Subcutaneous abdominal adipose tissue (tissue), 5 donors: Measurements from ENCODE around the gene ICAM3.

ENCODE experiments used
- H3K27ac ChIP-seq: one replicate; pipeline ENCODE4 v1.7.0; 2013; ENCODE audit warnings: low read depth, mild to moderate bottlenecking, inconsistent platforms, low read length, moderate library complexity
- H3K27me3 ChIP-seq, 5 donors: one replicate each; pipeline ENCODE4 v1.7.0; 2013; ENCODE audit warnings: low read length in 5 of 5, inconsistent platforms in 1 of 5; ENCODE audit not compliant: control insufficient read depth in 5 of 5, insufficient read depth in 4 of 5
- H3K36me3 ChIP-seq, 5 donors: one replicate each; pipeline ENCODE4 v1.7.0; 2013; ENCODE audit warnings: low read length in 5 of 5; ENCODE audit not compliant: control insufficient read depth in 5 of 5, insufficient read depth in 5 of 5
- H3K4me1 ChIP-seq, 5 donors: one replicate each; pipeline ENCODE4 v1.7.0; 2013; ENCODE audit warnings: low read length in 5 of 5, mild to moderate bottlenecking in 3 of 5, moderate library complexity in 1 of 5; ENCODE audit not compliant: control insufficient read depth in 5 of 5, insufficient read depth in 5 of 5
- H3K4me3 ChIP-seq, 5 donors: one replicate each; pipeline ENCODE4 v1.7.0; 2013; ENCODE audit warnings: low read length in 5 of 5, low read depth in 1 of 5
- H3K9ac ChIP-seq, 5 donors: one replicate each; pipeline ENCODE4 v1.7.0; 2013; ENCODE audit warnings: low read length in 5 of 5, mild to moderate bottlenecking in 4 of 5, moderate library complexity in 3 of 5
- H3K9me3 ChIP-seq, 5 donors: one replicate each; pipeline ENCODE4 v1.7.0; 2013; ENCODE audit warnings: low read length in 5 of 5; ENCODE audit not compliant: control insufficient read depth in 5 of 5
- donor health status: healthy.
- donor health status: healthy.
- donor health status: healthy.
- donor health status: healthy.
- donor health status: healthy.

The ICAM3 gene

DNA sequence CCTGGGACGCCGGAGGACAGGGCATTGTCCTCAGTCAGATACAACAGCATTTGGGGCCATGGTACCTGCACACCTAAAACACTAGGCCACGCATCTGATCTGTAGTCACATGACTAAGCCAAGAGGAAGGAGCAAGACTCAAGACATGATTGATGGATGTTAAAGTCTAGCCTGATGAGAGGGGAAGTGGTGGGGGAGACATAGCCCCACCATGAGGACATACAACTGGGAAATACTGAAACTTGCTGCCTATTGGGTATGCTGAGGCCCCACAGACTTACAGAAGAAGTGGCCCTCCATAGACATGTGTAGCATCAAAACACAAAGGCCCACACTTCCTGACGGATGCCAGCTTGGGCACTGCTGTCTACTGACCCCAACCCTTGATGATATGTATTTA, 54.0 kb downstream of the ICAM3 start:
- H3K9me3 ChIP-seq: no peaks in the 10 kb centered on the region
- H3K36me3 ChIP-seq: peaks cover 0 to 46% (median 28%) of the 10 kb centered on the region in 5 donors
- no peak overlapping the region for H3K27ac ChIP-seq
- no peak overlapping the region for H3K9ac ChIP-seq
- peaks cover 3 to 51% (median 34%) of the 10 kb centered on the region in 5 donors for H3K4me1 ChIP-seq
- no peak overlapping the region for H3K4me3 ChIP-seq
- H3K27me3 ChIP-seq: peaks cover 19 to 38% (median 29%) of the 10 kb centered on the region in 5 donors

GRCh38 chr19:10284960-10285278, 54.5 kb downstream of the ICAM3 start:
- Histone ChIP-seq H3K9ac (no peak overlapping the region), H3K4me1 (peaks cover 3 to 47% (median 29%) of the 10 kb centered on the region in 5 donors), H3K9me3 (no peaks in the 10 kb centered on the region), H3K27me3 (peaks cover 17 to 33% (median 24%) of the 10 kb centered on the region in 5 donors), H3K4me3 (no peak overlapping the region), H3K27ac (no peak overlapping the region), H3K36me3 (peaks cover 0 to 49% (median 30%) of the 10 kb centered on the region in 5 donors)

DNA sequence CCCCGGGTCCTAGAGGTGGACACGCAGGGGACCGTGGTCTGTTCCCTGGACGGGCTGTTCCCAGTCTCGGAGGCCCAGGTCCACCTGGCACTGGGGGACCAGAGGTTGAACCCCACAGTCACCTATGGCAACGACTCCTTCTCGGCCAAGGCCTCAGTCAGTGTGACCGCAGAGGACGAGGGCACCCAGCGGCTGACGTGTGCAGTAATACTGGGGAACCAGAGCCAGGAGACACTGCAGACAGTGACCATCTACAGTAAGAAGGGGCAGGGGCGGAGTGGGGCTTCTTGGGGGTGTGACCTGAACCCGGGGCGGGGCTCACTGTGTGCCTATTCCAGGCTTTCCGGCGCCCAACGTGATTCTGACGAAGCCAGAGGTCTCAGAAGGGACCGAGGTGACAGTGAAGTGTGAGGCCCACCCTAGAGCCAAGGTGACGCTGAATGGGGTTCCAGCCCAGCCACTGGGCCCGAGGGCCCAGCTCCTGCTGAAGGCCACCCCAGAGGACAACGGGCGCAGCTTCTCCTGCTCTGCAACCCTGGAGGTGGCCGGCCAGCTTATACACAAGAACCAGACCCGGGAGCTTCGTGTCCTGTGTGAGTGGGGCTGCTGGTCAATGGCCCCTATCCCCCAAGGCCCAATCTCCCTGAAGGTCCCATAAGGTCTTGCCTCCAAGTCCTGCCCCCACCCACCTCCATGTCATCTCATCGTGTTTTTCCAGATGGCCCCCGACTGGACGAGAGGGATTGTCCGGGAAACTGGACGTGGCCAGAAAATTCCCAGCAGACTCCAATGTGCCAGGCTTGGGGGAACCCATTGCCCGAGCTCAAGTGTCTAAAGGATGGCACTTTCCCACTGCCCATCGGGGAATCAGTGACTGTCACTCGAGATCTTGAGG, 55.1 kb downstream of the ICAM3 start:
- Histone ChIP-seq H3K9me3 (no peaks in the 10 kb centered on the region), H3K4me1 (peaks cover 3 to 41% (median 24%) of the 10 kb centered on the region in 5 donors), H3K4me3 (no peak overlapping the region), H3K27me3 (peaks cover 14 to 28% (median 19%) of the 10 kb centered on the region in 5 donors), H3K27ac (no peak overlapping the region), H3K36me3 (peaks cover 0 to 55% (median 32%) of the 10 kb centered on the region in 5 donors), H3K9ac (no peak overlapping the region)
